ENCODE measurements around the gene PACRG. TPM values are rescaled to one million over a fixed set of nuclear protein-coding genes. Genes with fewer than 3 reads are reported as not detected.

The PACRG gene
- total and polyA plus RNA-seq, 2 of the 4 experiments (the other 2 are of a cell fraction) = not detected

DNA sequence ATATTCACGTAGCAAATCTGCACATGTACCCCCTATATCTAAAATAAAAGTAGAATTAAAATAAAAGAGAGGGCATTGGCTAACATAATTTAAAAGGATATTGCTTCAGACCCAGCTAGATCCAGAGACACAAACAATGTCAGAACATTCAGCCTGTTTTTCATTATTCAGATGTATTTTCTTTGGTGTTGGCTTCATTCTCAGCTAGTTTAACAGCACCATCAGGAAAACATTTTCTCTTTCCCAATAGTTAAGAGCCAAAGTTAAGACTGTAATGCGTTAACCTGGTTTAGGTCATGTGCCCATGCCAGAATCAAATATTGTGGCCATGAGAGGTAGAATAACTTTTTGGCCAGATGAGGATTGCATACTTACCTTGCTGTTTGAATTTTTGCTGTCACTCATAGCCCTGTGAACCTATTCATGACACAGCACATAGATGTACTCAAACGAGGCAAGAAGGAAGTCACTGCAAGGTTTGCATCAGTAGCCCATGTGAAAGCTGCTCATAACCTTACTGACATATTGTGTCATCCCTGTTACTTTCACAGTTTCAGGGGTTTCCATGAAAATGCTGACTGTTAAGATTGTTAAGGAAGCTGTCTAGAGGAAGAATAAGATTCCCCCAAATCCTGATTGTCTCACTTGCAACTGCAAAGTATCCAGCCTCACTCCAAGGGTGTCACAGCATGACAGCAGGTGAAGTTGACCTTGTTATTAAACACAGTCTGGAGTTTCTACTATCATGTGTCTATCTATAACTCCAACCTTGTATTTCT is 233.1 kb downstream of the PACRG start:
- Histone ChIP-seq H2BK20ac (ENCODE audit: low read depth, low read length) (no peak overlapping the region), H3K4ac (ENCODE audit: low read depth, low read length) (no peak overlapping the region), H3K79me1 (ENCODE audit: low read depth in 1 of 2, low read length in 2 of 2) (no peaks in the 10 kb centered on the region; a peak in 1 of 4 replicates), H2AK9ac (replicated peaks; ENCODE audit: low read depth, low read length, poor library complexity) (no peak overlapping the region), H4K20me1 (ENCODE audit: insufficient read depth, low read length) (no peaks in the 10 kb centered on the region), H2BK15ac (ENCODE audit: low read depth, low read length) (no peak overlapping the region), H4K8ac (ENCODE audit: low read depth in 2 of 2, low read length in 2 of 2) (no peak overlapping the region), H3K4me2 (ENCODE audit: low read depth, low read length) (no peak overlapping the region), H3K36me3 (ENCODE audit: control insufficient read depth, insufficient read depth, low read length) (no peaks in the 10 kb centered on the region), H2BK120ac (ENCODE audit: low read depth, low read length) (no peak overlapping the region), H2AFZ (replicated peaks; ENCODE audit: low read length, poor library complexity) (no peak overlapping the region), H3K56ac (ENCODE audit: extremely low read depth, insufficient read depth, low read length) (no peak overlapping the region), H3K9ac (ENCODE audit: low read depth, low read length) (no peak overlapping the region), H3K9me1 (ENCODE audit: insufficient read depth, low read length) (no peaks in the 10 kb centered on the region; the same call in 1 of the 2 replicates), H3K4me1 (ENCODE audit: control insufficient read depth, insufficient read depth, low read length) (peaks cover 4% of the 10 kb centered on the region), H4K91ac (ENCODE audit: insufficient read depth, low read depth, low read length) (no peak overlapping the region), H3K14ac (replicated peaks; ENCODE audit: low read depth, low read length) (no peak overlapping the region), H3K4me3 (ENCODE audit: insufficient read depth, low read depth, low read length) (no peak overlapping the region), H2AK5ac (ENCODE audit: low read depth, low read length) (no peak overlapping the region), H3K23ac (ENCODE audit: low read depth, low read length) (no peak overlapping the region), H3K18ac (ENCODE audit: low read depth, low read length) (no peak overlapping the region), H3K9me3 (ENCODE audit: control insufficient read depth, insufficient read depth, low read length) (no peaks in the 10 kb centered on the region), H4K5ac (ENCODE audit: low read depth, low read length) (no peak overlapping the region), H3K27me3 (ENCODE audit: control insufficient read depth, insufficient read depth, low read length) (no peaks in the 10 kb centered on the region), H3K27ac (ENCODE audit: insufficient read depth, low read length) (no peak overlapping the region), H2BK5ac (ENCODE audit: low read depth, low read length, poor library complexity, severe bottlenecking) (no peak overlapping the region)
- TF ChIP-seq RFX5 (IDR thresholded peaks at IDR 0.05; ENCODE audit: low read depth, low read length) = no peak
- TF ChIP-seq MAFK (IDR thresholded peaks at IDR 0.05; ENCODE audit: low read depth, low read length) = peak; percentile 36; the same call in 1 of the 2 replicates
- no peak for TF ChIP-seq FOS (IDR thresholded peaks at IDR 0.05; ENCODE audit: low read depth, low read length)
- TF ChIP-seq CHD1 (IDR thresholded peaks at IDR 0.05; ENCODE audit: low read depth, low read length) = no peak
- dilution Hi-C loops (cut with HindIII; ENCODE audit: low sequenced_read_pairs, unreplicated experiment) (no loop called here), in situ Hi-C loops (cut with MboI; ENCODE audit: low sequenced_read_pairs) (no loop called here), intact Hi-C loops (cut with micrococcal nuclease) (loop anchor here (10.0 kb wide), 2 partner anchors 454 to 994 kb away; partner anchors contain the start of gene QKI)
- ChIA-PET POLR2A (ENCODE audit: unreplicated experiment) (no interaction called here), CTCF (no interaction called here)
- DNase-seq = no peak
- no CpG with 5 or more reads among the region's 3 CpGs for WGBS, 2 experiments (ENCODE audit: extremely low coverage in 2 of 2, insufficient read length in 1 of 2)
- BruUV-seq (replicated peaks) = no TSS peak
- ATAC-seq (ENCODE audit: low read depth) = no peak
